CD4-positive, alpha-beta memory T cell (primary cell): Measurements from ENCODE around the gene TMEM190. TPM values are rescaled to one million over a fixed set of nuclear protein-coding genes. Genes with fewer than 3 reads are reported as not detected.
A peak's percentile ranks its signal among the peaks of the same experiment; 100 is the strongest.

Source experiments
- CTCF ChIA-PET: fragments of 350-600 bp; sonication (Branson Sonifier 250); formaldehyde crosslinking; loops from one replicate; lab custom pipeline; 2021; ENCODE audit warnings: inconsistent platforms; ENCODE audit not compliant: partially characterized antibody; lab: Charles Lee
- POLR2A ChIA-PET: fragments of 350-600 bp; sonication (Branson Sonifier 250); formaldehyde crosslinking; loops from one replicate; lab custom pipeline; 2021; ENCODE audit not compliant: partially characterized antibody; lab: Charles Lee
- DNase-seq, 5 donors: peaks; one replicate each; pipeline versions ENCODE4 v3.0.0 to v3.0.0-alpha.2; 2020 to 2022; ENCODE audit warnings: mixed read lengths in 1 of 5
- H3K27ac ChIP-seq: one replicate; pipeline ENCODE4 v1.7.0; 2013; ENCODE audit warnings: low read depth, low read length
- H3K27me3 ChIP-seq: 2 replicates; pipeline ENCODE4 v1.7.0; 2013; ENCODE audit warnings: mild to moderate bottlenecking, low read length, moderate library complexity; ENCODE audit not compliant: insufficient read depth
- H3K36me3 ChIP-seq: 2 replicates; pipeline ENCODE4 v1.7.0; 2013; ENCODE audit warnings: mild to moderate bottlenecking, low read length, moderate library complexity; ENCODE audit not compliant: insufficient read depth
- H3K4me1 ChIP-seq: 2 replicates; pipeline ENCODE4 v1.7.0; 2013; ENCODE audit warnings: mild to moderate bottlenecking, low read length, moderate library complexity; ENCODE audit not compliant: insufficient read depth
- H3K4me3 ChIP-seq, 2 donors: one replicate each; pipeline ENCODE4 v1.7.0; 2013; ENCODE audit warnings: low read length in 2 of 2, mild to moderate bottlenecking in 1 of 2
- H3K9me3 ChIP-seq, 2 donors: one replicate each; pipeline ENCODE4 v1.7.0; 2013; ENCODE audit warnings: low read length in 2 of 2, control low read depth in 1 of 2; ENCODE audit not compliant: control insufficient read depth in 1 of 2
- H3K27ac Mint-ChIP-seq, 7 donors: one replicate each; pipeline ENCODE4 v1.8.0; 2020 to 2021; ENCODE audit warnings: mixed read lengths in 7 of 7, mild to moderate bottlenecking in 6 of 7, inconsistent platforms in 3 of 7, moderate library complexity in 3 of 7
- H3K27me3 Mint-ChIP-seq, 2 donors: one replicate each; pipeline ENCODE4 v1.8.0; 2020 to 2021; ENCODE audit warnings: mixed read lengths in 2 of 2
- H3K36me3 Mint-ChIP-seq, 2 donors: one replicate each; pipeline ENCODE4 v1.8.0; 2020 to 2021; ENCODE audit warnings: mixed read lengths in 2 of 2, inconsistent platforms in 1 of 2, mild to moderate bottlenecking in 1 of 2
- H3K4me1 Mint-ChIP-seq, 4 donors: one replicate each; pipeline ENCODE4 v1.8.0; 2020 to 2021; ENCODE audit warnings: mixed read lengths in 4 of 4, mild to moderate bottlenecking in 1 of 4
- H3K4me3 Mint-ChIP-seq, 8 donors: one replicate each; pipeline ENCODE4 v1.8.0; 2020 to 2021; ENCODE audit warnings: mixed read lengths in 8 of 8, mild to moderate bottlenecking in 7 of 8, moderate library complexity in 6 of 8, inconsistent platforms in 3 of 8
- H3K9me3 Mint-ChIP-seq, 8 donors: one replicate each; pipeline ENCODE4 v1.8.0; 2020 to 2021; ENCODE audit warnings: mixed read lengths in 8 of 8, mild to moderate bottlenecking in 5 of 8, inconsistent platforms in 3 of 8, moderate library complexity in 1 of 8
- intact Hi-C: fragments of 100-400 bp; cut with micrococcal nuclease; formaldehyde crosslinking; loops from one replicate; pipeline ENCODE4 v1.15.1; 2023
- polyA plus RNA-seq, 2 donors: library from polyadenylated mRNA; unstranded; fragments of 300-500 nt; fragmentation: Illumina TruSeq; gene quantifications; one replicate each; pipeline ENCODE4 v1.2.3, GENCODE V29; 2021
- total RNA-seq, 2 experiments: library from RNA; stranded (reverse); gene quantifications; one replicate each; pipeline ENCODE4 v1.2.3, GENCODE V29; 2021

Gene TMEM190
- total and polyA plus RNA-seq, 4 experiments from 2014 or later = not detected

DNA sequence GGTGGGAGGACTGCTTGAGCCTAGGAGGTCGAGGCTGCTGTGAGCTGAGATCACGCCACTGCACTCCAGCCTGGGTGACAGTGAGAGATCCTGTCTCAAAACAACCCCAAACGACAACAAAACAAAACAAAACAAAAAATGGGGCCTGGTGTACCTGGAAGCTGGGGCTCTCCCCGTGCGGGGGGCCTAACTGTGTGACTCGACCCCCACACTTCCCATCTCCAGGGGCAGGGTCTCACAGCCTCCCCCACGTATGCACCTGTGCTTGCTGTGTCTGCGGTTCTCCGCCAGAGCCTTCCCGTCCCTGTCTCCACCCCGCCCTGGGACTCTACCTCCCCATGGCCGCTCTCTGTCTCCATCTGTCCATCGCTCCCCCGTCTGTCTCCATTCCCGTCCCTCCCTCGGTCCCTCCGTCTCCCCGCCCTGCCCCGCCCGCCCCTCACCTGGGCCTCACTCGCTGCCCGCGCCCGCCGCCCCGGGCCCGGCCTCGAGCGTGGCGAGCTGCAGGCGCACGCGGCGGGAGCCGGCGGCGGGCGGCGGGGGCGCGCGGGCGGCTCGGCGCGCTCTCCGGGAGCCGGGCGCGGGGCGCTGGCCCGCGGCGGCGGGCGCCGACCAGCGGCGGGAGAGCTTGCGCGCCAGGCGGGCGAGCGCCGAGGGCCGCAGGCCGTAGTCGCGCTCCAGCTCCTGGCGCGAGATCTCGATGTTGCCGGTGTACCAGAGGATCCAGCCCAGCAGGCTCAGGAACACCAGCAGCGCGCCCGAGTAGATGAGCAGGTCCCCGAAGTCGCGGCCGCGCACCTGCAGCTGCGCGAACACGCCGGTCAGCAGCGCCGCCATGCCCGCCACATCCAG lies 6.9 kb downstream of the TMEM190 start:
- peaks cover 44% of the 10 kb centered on the region for H3K4me1 ChIP-seq
- peak; percentile 35 to 57 (median 50) for DNase-seq
- ChIA-PET CTCF (interaction anchor here (0.9 to 3.0 kb wide), 13 partner anchors 37 to 248 kb away, joined by 3 to 31 read pairs (median 4); partner anchors contain the start of genes HSPBP1, KMT5C and PPP6R1), POLR2A (interaction anchor here (0.6 to 12.9 kb wide), 25 partner anchors 10 to 303 kb away, joined by 3 to 247 read pairs (median 5); partner anchors contain the start of genes HSPBP1, IL11, ISOC2 and KMT5C)
- H3K9me3 ChIP-seq = no peaks in the 10 kb centered on the region
- intact Hi-C loops = loop anchor here (2.0 to 10.0 kb wide), 2 partner anchors 91 to 241 kb away; partner anchors contain the start of gene ZNF784
- peaks cover 18% of the 10 kb centered on the region for H3K36me3 ChIP-seq
- H3K9me3 Mint-ChIP-seq = peaks cover 0 to 9% (median 0%) of the 10 kb centered on the region in 8 donors
- peak overlapping the region in 6 of 7 donors; percentile 74 to 93 (median 90) for H3K27ac Mint-ChIP-seq
- peak overlapping the region; percentile 81 to 89 (median 86) for H3K4me3 Mint-ChIP-seq
- H3K27ac ChIP-seq = no peak overlapping the region
- H3K27me3 Mint-ChIP-seq = no peaks in the 10 kb centered on the region
- H3K36me3 Mint-ChIP-seq = peaks cover 15 to 34% of the 10 kb centered on the region in 2 donors
- H3K4me1 Mint-ChIP-seq = peaks cover 26 to 66% (median 46%) of the 10 kb centered on the region in 4 donors
- peak overlapping the region in 1 of 2 donors; percentile 40 for H3K4me3 ChIP-seq
- H3K27me3 ChIP-seq = no peaks in the 10 kb centered on the region

- peak within 1 kb of the TSS; percentile 49 to 88 for H3K4me3 ChIP-seq
- peaks cover 52% of the 10 kb centered on the region for H3K4me1 ChIP-seq
- H3K4me1 Mint-ChIP-seq = peaks cover 31 to 74% (median 52%) of the 10 kb centered on the region in 4 donors
These were observed 7.7 kb downstream of the TMEM190 start, which contains the start of gene TMEM238 for GRCh38 chr19:55384131-55384919. Gene TMEM238, minus strand, starts transcription at chr19:55384292. Its CDS starts 33 bp downstream, at chr19:55384259.

DNA sequence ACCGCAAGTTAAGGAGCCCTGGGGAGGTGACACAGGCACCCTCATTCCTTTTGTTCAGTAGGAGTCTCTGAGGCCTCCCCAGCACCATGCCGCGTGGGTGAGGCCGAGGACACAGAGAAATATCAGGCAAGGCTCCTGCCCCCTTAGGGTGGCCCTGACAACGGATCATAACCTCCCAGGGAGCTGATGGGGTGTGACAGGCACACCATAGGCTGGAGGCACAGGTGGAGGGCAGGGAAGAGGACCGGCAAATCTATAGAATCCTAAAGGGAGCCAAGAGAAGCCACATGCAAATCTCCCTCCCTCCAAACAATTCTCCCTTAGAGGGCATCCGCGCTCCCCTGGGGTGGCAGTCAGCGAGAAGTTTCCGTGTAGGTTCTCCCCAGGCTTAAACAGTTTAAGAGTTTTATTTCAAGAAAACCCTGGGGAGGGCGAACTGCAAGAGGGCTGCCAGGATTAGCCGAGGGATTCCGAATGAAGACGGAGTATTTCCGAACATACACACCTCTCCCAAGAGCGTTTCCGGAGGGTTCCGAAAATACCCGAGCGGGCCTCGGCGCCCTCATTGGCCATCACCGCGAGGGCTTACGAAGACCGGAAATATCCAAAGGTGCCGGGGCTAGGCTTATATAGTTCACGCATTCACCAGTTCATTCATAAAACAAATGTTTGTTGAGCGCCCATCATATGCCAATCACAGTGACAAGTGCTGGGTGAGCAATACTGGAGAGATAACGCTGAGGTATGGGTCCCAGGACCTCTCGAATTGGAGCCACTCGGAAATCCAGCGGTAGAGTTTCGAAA lies 8.5 kb downstream of the TMEM190 start:
- POLR2A ChIA-PET = interaction anchor here (0.9 to 12.9 kb wide), 22 partner anchors 8 to 269 kb away, joined by 3 to 247 read pairs (median 5); partner anchors contain the start of genes HSPBP1, KMT5C, PPP1R12C and PPP6R1
- H3K27me3 Mint-ChIP-seq = no peaks in the 10 kb centered on the region
- peaks cover 60% of the 10 kb centered on the region for H3K4me1 ChIP-seq

More at GRCh38 chr19:55384131-55384919, 7.7 kb downstream of the TMEM190 start, which contains the start of gene TMEM238:
- Histone ChIP-seq H3K36me3 (peaks cover 26% of the 10 kb centered on the region), H3K27ac (peak within 1 kb of the TSS; percentile 94), H3K27me3 (no peaks in the 10 kb centered on the region), H3K9me3 (no peaks in the 10 kb centered on the region)
- POLR2A ChIA-PET = interaction anchor here (0.7 to 12.9 kb wide), 29 partner anchors 9 to 304 kb away, joined by 3 to 247 read pairs (median 4); partner anchors contain the start of genes HSPBP1, IL11, ISOC2 and KMT5C
- H3K27ac Mint-ChIP-seq = peak within 1 kb of the TSS; percentile 98 to 100 (median 99)
- peak; percentile 36 to 53 (median 43) for DNase-seq
- H3K36me3 Mint-ChIP-seq = peaks cover 15 to 42% of the 10 kb centered on the region in 2 donors
- intact Hi-C loops = loop anchor here (2.0 to 10.0 kb wide), 2 partner anchors 92 to 240 kb away; partner anchors contain the start of gene ZNF784
- H3K9me3 Mint-ChIP-seq = peaks cover 0 to 9% (median 0%) of the 10 kb centered on the region in 8 donors
- CTCF ChIA-PET = interaction anchor here (0.9 to 3.0 kb wide), 13 partner anchors 25 to 249 kb away, joined by 3 to 31 read pairs (median 5); partner anchors contain the start of genes HSPBP1, KMT5C and PPP6R1
- H3K4me3 Mint-ChIP-seq = peak within 1 kb of the TSS; percentile 99 to 100 (median 100)
- H3K27me3 Mint-ChIP-seq = no peaks in the 10 kb centered on the region

GRCh38 chr19:55385724-55386492 lies 9.3 kb downstream of the TMEM190 start, which contains the start of gene RPL28:
Gene RPL28, plus strand, starts transcription at chr19:55385932. Its CDS starts 426 bp downstream, at chr19:55386358.
- Mint-ChIP-seq H3K36me3 (peaks cover 21 to 54% of the 10 kb centered on the region in 2 donors), H3K9me3 (peaks cover 0 to 9% (median 0%) of the 10 kb centered on the region in 8 donors), H3K27ac (peak within 1 kb of the TSS; percentile 98 to 100 (median 99)), H3K27me3 (no peaks in the 10 kb centered on the region), H3K4me1 (peaks cover 39 to 88% (median 63%) of the 10 kb centered on the region in 4 donors), H3K4me3 (peak within 1 kb of the TSS; percentile 99 to 100 (median 100))
- peak within 1 kb of the TSS; percentile 94 for H3K27ac ChIP-seq
- H3K27me3 ChIP-seq = no peaks in the 10 kb centered on the region
- DNase-seq = peak; percentile 98 to 100 (median 99)
- CTCF ChIA-PET = interaction anchor here (2.7 kb wide), 1 partner anchor 84 kb away, joined by 9 read pairs; no protein-coding TSS in a partner anchor
- H3K36me3 ChIP-seq = peaks cover 35% of the 10 kb centered on the region
- H3K4me1 ChIP-seq = peaks cover 68% of the 10 kb centered on the region
- H3K4me3 ChIP-seq = peak within 1 kb of the TSS; percentile 85 to 88
- no peaks in the 10 kb centered on the region for H3K9me3 ChIP-seq
- POLR2A ChIA-PET = interaction anchor here (0.9 to 12.9 kb wide), 6 partner anchors 20 to 130 kb away, joined by 3 to 247 read pairs (median 5); partner anchors contain the start of genes KMT5C, UBE2S and ZNF628
- intact Hi-C loops = loop anchor here (1.0 to 10.0 kb wide), 8 partner anchors 22 to 239 kb away; partner anchors contain the start of genes HSPBP1, KMT5C, PPP6R1 and ZNF784

More for the DNA sequence above, 8.5 kb downstream of the TMEM190 start:
- H3K27ac ChIP-seq = peak overlapping the region; percentile 94
- intact Hi-C loops = loop anchor here (1.0 to 10.0 kb wide), 8 partner anchors 23 to 240 kb away; partner anchors contain the start of genes HSPBP1, KMT5C, PPP6R1 and ZNF784
- peak; percentile 96 to 98 (median 96) for DNase-seq
- H3K36me3 Mint-ChIP-seq = peaks cover 21 to 48% of the 10 kb centered on the region in 2 donors
- H3K4me3 Mint-ChIP-seq = peak overlapping the region; percentile 99 to 100 (median 100)
- H3K9me3 Mint-ChIP-seq = peaks cover 0 to 9% (median 0%) of the 10 kb centered on the region in 8 donors
- no peaks in the 10 kb centered on the region for H3K27me3 ChIP-seq
- CTCF ChIA-PET = interaction anchor here (1.0 to 3.0 kb wide), 11 partner anchors 24 to 248 kb away, joined by 3 to 31 read pairs (median 5); partner anchors contain the start of genes KMT5C and PPP6R1
- peak overlapping the region; percentile 49 to 88 for H3K4me3 ChIP-seq
- peak overlapping the region; percentile 98 to 100 (median 99) for H3K27ac Mint-ChIP-seq
- peaks cover 36 to 82% (median 59%) of the 10 kb centered on the region in 4 donors for H3K4me1 Mint-ChIP-seq
- peaks cover 28% of the 10 kb centered on the region for H3K36me3 ChIP-seq
- H3K9me3 ChIP-seq = no peaks in the 10 kb centered on the region

DNA sequence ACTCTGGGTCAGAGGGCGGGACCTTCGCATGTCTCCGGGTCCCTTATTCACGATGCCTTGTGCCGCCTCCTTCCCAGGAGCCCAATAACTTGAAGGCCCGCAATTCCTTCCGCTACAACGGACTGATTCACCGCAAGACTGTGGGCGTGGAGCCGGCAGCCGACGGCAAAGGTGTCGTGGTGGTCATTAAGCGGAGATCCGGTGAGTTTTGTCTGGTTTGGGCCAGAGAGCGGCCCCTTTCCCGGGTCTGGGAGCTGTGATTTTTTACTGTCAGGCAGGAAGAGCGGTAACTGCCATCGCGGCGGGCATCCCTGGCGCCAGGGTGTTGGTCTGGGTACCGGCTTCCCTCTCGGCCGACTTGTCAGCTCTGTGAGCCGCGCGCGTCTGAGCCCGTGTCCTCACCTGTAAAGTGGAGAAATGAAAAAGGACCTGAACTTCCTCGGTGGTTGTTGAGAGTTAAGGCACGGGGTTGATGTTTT lies 9.9 kb downstream of the TMEM190 start:
- H3K36me3 ChIP-seq = peaks cover 42% of the 10 kb centered on the region
- Mint-ChIP-seq H3K4me1 (peaks cover 37 to 89% (median 66%) of the 10 kb centered on the region in 4 donors), H3K36me3 (peaks cover 21 to 54% of the 10 kb centered on the region in 2 donors), H3K27ac (peak overlapping the region; percentile 98 to 100 (median 99)), H3K27me3 (no peaks in the 10 kb centered on the region), H3K9me3 (peaks cover 0 to 9% (median 0%) of the 10 kb centered on the region in 8 donors), H3K4me3 (peak overlapping the region; percentile 99 to 100 (median 100))
- intact Hi-C loops = loop anchor here (10.0 kb wide), 1 partner anchor 238 kb away; the partner anchor contains the start of gene ZNF784
- ChIA-PET POLR2A (interaction anchor here (0.9 to 12.9 kb wide), 10 partner anchors 10 to 132 kb away, joined by 3 to 247 read pairs (median 4); partner anchors contain the start of genes ISOC2, KMT5C, UBE2S and ZNF628), CTCF (interaction anchor here (2.7 kb wide), 1 partner anchor 84 kb away, joined by 9 read pairs; no protein-coding TSS in a partner anchor)
- no peaks in the 10 kb centered on the region for H3K9me3 ChIP-seq
- H3K27ac ChIP-seq = peak overlapping the region; percentile 94
- H3K4me3 ChIP-seq = peak overlapping the region; percentile 85 to 88
- H3K27me3 ChIP-seq = no peaks in the 10 kb centered on the region
- no peak for DNase-seq
- H3K4me1 ChIP-seq = peaks cover 68% of the 10 kb centered on the region
